OCI-LY7 (cell line): ENCODE results near the gene RHEBL1. TPM values are rescaled to one million over a fixed set of nuclear protein-coding genes. Genes with fewer than 3 reads are reported as not detected.

Source experiments
- BruUV-seq: library from RNA; stranded (reverse); fragments of 400-500 nt; replicated peaks from 2 replicates; lab custom pipeline; 2021; lab: Mats Ljungman, UMichigan
- CTCF ChIA-PET: fragments of 300-600 bp; sonication (Branson Sonifier 250); formaldehyde crosslinking; loops from one replicate; lab custom pipeline; 2022; ENCODE audit warnings: antibody characterized with exemption; ENCODE audit not compliant: unreplicated experiment; lab: Charles Lee
- POLR2A ChIA-PET: fragments of 300-600 bp; sonication (Branson Sonifier 250); formaldehyde crosslinking; loops from one replicate; lab custom pipeline; 2022; ENCODE audit warnings: antibody characterized with exemption; lab: Charles Lee
- DNase-seq: peaks from one replicate; pipeline ENCODE4 v3.0.0-alpha.2; 2015; ENCODE audit warnings: low spot score
- H2AFZ ChIP-seq: fragments of 200-600 bp; sonication (generic), shearing (Covaris generic); 2 replicates; pipeline ENCODE4 v1.6.1; 2014; ENCODE audit warnings: mild to moderate bottlenecking, antibody characterized with exemption, low read length, moderate library complexity
- H3K27ac ChIP-seq: fragments of 200-600 bp; sonication (generic); 2 replicates; pipeline ENCODE4 v1.5.1; 2014; ENCODE audit warnings: mixed run types, low read depth, mild to moderate bottlenecking, moderate library complexity, low read length, inconsistent platforms; ENCODE audit not compliant: poor library complexity, severe bottlenecking
- H3K36me3 ChIP-seq: fragments of 200-600 bp; sonication (generic); 2 replicates; pipeline ENCODE4 v1.6.1; 2014; ENCODE audit warnings: mild to moderate bottlenecking, antibody characterized with exemption, low read length, moderate library complexity, mixed read lengths; ENCODE audit not compliant: insufficient read depth
- H3K4me1 ChIP-seq: fragments of 200-600 bp; sonication (generic); 2 replicates; pipeline ENCODE4 v1.5.1; 2014; ENCODE audit warnings: mild to moderate bottlenecking, low read length; ENCODE audit not compliant: insufficient read depth, poor library complexity, severe bottlenecking
- H3K4me2 ChIP-seq: fragments of 200-600 bp; sonication (generic); 2 replicates; pipeline ENCODE4 v1.6.1; 2014; ENCODE audit warnings: mild to moderate bottlenecking, low read length
- H3K4me3 ChIP-seq: fragments of 200-600 bp; sonication (generic); 2 replicates; pipeline ENCODE4 v1.5.1; 2014; ENCODE audit warnings: mild to moderate bottlenecking, low read depth, low read length; ENCODE audit not compliant: poor library complexity, severe bottlenecking
- H3K79me2 ChIP-seq: fragments of 200-600 bp; sonication (generic); 2 replicates; pipeline ENCODE4 v1.6.1; 2016; ENCODE audit warnings: low read depth, mild to moderate bottlenecking, low read length, moderate library complexity, mixed read lengths; ENCODE audit not compliant: insufficient read depth
- H3K9me2 ChIP-seq: fragments of 200-600 bp; sonication (generic); 2 replicates; pipeline ENCODE4 v1.6.1; 2016; ENCODE audit warnings: mild to moderate bottlenecking, low read length, mixed read lengths; ENCODE audit not compliant: insufficient read depth
- H3K9me3 ChIP-seq: fragments of 200-600 bp; sonication (generic); 2 replicates; pipeline ENCODE4 v1.6.1; 2014; ENCODE audit warnings: mild to moderate bottlenecking, mixed run types, low read length, mixed read lengths
- H4K20me1 ChIP-seq: fragments of 200-600 bp; sonication (generic); 2 replicates; pipeline ENCODE4 v1.6.1; 2014; ENCODE audit warnings: mild to moderate bottlenecking, antibody characterized with exemption, low read length, moderate library complexity, mixed read lengths; ENCODE audit not compliant: insufficient read depth
- EZH2phosphoT487 ChIP-seq: fragments of 200-600 bp; sonication (generic); IDR thresholded peaks from 2 replicates; pipeline ENCODE4 v1.6.1; 2018; ENCODE audit warnings: low read depth, borderline replicate concordance, mild to moderate bottlenecking, mixed run types, antibody characterized with exemption, low read length, moderate library complexity, mixed read lengths
- intact Hi-C: fragments of 100-400 bp; cut with micrococcal nuclease; formaldehyde crosslinking; loops from one replicate; pipeline ENCODE4 v1.10.0; 2022; ENCODE audit not compliant: unreplicated experiment
- total RNA-seq, 2 experiments: library from RNA; depleted of rRNA in 1 of 2; stranded (reverse); fragments of >200 nt in 1 of 2; shearing (Covaris generic) in 1 of 2; gene quantifications; 2 replicates each; pipeline ENCODE4 v1.2.3, GENCODE V29; 2014 to 2022
- TF ChIP-seq, protein P1 (sequence below): fragments of 200-600 bp; sonication (generic); conservative IDR thresholded peaks from 2 replicates; pipeline ENCODE4 v1.5.1; 2014; ENCODE audit warnings: mild to moderate bottlenecking, antibody characterized with exemption, low read length, moderate library complexity, mixed read lengths

RHEBL1 gene
- total RNA-seq, 2 experiments from 2014 or later = 3.4 to 3.7 TPM

DNA sequence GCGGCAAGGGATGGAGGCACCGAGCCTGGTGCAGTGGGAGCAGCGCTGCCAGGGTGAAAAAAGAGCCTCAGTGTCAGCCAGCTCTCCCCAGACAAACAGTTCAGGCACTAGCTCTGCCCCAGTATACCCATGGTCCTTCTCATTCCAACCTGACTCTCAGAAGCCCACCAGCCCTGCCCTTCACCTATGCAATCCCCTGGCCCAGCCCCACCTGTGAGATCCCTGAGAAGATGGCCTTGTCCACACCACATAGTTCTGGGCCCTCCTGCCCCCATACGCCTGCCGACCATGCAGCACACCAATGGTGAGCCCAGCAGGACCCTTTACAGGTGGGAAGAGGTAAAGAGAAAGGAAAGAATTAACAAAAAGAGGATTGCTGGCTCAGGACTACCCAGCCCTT lies 15.7 kb downstream of the RHEBL1 start:
- H2AFZ ChIP-seq = no peak overlapping the region
- intact Hi-C loops = no loop called here
- POLR2A ChIA-PET = no interaction called here
- no peak overlapping the region for H3K27ac ChIP-seq
- no peaks in the 10 kb centered on the region for H3K9me2 ChIP-seq
- TF ChIP-seq, protein P1, sequence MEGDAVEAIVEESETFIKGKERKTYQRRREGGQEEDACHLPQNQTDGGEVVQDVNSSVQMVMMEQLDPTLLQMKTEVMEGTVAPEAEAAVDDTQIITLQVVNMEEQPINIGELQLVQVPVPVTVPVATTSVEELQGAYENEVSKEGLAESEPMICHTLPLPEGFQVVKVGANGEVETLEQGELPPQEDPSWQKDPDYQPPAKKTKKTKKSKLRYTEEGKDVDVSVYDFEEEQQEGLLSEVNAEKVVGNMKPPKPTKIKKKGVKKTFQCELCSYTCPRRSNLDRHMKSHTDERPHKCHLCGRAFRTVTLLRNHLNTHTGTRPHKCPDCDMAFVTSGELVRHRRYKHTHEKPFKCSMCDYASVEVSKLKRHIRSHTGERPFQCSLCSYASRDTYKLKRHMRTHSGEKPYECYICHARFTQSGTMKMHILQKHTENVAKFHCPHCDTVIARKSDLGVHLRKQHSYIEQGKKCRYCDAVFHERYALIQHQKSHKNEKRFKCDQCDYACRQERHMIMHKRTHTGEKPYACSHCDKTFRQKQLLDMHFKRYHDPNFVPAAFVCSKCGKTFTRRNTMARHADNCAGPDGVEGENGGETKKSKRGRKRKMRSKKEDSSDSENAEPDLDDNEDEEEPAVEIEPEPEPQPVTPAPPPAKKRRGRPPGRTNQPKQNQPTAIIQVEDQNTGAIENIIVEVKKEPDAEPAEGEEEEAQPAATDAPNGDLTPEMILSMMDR = no peak
- TF ChIP-seq EZH2phosphoT487 = no peak
- H3K4me1 ChIP-seq = peaks cover 25% of the 10 kb centered on the region
- CTCF ChIA-PET = no interaction called here
- BruUV-seq = no TSS peak
- H4K20me1 ChIP-seq = peaks cover 42% of the 10 kb centered on the region
- H3K4me2 ChIP-seq = no peak overlapping the region
- no peak overlapping the region for H3K4me3 ChIP-seq
- no peaks in the 10 kb centered on the region for H3K9me3 ChIP-seq
- H3K79me2 ChIP-seq = peaks cover 50% of the 10 kb centered on the region
- DNase-seq = no peak
- peaks cover 75% of the 10 kb centered on the region for H3K36me3 ChIP-seq

DNA sequence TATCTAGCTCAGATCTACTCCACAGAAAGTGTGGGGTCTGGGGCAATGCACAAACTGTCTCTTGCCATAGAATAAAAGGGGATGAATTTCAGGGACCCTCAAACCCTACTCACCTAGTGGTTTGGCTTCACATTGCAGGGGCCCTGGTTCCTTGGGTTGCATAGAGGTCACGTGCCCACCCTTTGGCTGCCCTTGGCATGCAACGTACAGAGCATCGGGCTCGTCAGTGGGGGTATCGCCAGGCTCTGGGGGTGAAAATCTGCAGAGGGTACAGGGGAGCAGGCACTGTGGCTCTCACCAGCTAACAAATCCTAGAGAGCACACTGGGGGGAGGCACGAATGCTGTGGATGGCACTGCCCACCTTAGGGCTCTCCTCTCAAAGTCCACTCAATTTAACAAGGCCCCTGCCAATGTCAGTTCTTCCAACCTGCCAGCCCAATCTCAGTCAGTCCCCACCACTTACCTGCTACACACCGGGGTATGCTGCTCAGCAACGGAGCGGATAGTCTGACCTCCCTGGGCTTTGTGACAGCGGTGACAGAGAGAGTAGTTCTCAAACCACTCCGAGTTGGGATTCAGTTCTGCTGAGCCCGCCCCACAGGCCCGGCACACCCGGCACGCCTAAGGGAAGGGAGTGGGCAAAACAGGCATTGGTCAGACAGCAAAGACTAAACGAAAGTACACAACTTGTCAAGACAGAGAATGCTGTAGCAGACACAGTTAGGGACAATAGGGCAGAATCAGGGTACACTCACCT lies 17.1 kb downstream of the RHEBL1 start:
- Histone ChIP-seq H3K9me3 (no peaks in the 10 kb centered on the region), H3K79me2 (peaks cover 35% of the 10 kb centered on the region), H3K4me2 (no peak overlapping the region), H2AFZ (no peak overlapping the region), H3K4me3 (no peak overlapping the region), H3K27ac (no peak overlapping the region), H3K36me3 (peaks cover 83% of the 10 kb centered on the region), H4K20me1 (peaks cover 27% of the 10 kb centered on the region), H3K9me2 (no peaks in the 10 kb centered on the region), H3K4me1 (peaks cover 23% of the 10 kb centered on the region)
- intact Hi-C loops = no loop called here
- ChIA-PET CTCF (no interaction called here), POLR2A (no interaction called here)
- TF ChIP-seq EZH2phosphoT487 = no peak
- TF ChIP-seq, protein P1 = no peak
- DNase-seq = no peak
- BruUV-seq = TSS peak; percentile 54

DNA sequence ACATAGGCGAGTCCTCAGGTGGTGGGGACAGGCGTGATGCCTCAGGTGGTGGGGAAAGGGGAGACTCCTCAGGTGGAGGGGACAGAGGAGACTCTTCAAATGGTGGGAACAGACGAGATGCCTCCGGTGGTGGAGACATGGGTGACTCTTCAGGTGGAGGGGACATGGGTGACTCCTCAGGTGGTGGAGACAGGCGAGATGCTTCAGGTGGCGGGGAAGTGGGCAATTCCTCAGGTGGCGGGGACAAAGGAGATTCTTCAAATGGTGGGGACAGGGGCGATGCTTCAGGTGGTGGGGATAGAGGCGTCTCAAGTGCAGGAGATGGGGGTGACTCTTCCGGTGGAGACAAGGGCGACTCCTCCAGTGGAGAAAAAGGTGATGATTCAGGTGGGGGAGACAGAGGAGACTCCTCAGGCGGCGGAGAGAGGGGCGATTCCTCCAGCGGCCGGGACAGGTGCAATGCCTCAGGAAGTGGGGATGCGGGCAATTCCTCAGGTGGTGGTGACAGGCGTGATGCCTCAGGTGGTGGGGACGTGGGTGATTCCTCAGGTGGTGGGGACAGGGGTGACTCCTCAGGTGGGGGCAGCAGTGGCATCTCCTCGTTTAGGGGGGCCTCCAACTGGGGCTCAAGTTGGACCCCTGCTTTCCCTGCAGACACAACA lies 17.9 kb downstream of the RHEBL1 start:
- CTCF ChIA-PET = no interaction called here
- no peak for DNase-seq

More for the DNA sequence above, 17.9 kb downstream of the RHEBL1 start:
- Histone ChIP-seq H3K79me2 (peaks cover 28% of the 10 kb centered on the region), H3K36me3 (peaks cover 90% of the 10 kb centered on the region), H3K9me3 (no peaks in the 10 kb centered on the region), H3K4me2 (no peak overlapping the region), H3K9me2 (no peaks in the 10 kb centered on the region), H3K4me3 (no peak overlapping the region), H2AFZ (no peak overlapping the region), H4K20me1 (peaks cover 20% of the 10 kb centered on the region), H3K27ac (no peak overlapping the region), H3K4me1 (peaks cover 16% of the 10 kb centered on the region)
- POLR2A ChIA-PET = no interaction called here
- TF ChIP-seq EZH2phosphoT487 = no peak
- TF ChIP-seq, protein P1 = no peak
- BruUV-seq = no TSS peak
- intact Hi-C loops = no loop called here
